HG02588 (cell line): ENCODE data around the gene APOA5.

Source experiments
- ATAC-seq: cut with Tn5 transposase; IDR thresholded peaks from one replicate; pipeline ENCODE4 v1.9.1; 2021; ENCODE audit warnings: mild to moderate bottlenecking, moderate library complexity; ENCODE audit not compliant: unreplicated experiment

The APOA5 gene

DNA sequence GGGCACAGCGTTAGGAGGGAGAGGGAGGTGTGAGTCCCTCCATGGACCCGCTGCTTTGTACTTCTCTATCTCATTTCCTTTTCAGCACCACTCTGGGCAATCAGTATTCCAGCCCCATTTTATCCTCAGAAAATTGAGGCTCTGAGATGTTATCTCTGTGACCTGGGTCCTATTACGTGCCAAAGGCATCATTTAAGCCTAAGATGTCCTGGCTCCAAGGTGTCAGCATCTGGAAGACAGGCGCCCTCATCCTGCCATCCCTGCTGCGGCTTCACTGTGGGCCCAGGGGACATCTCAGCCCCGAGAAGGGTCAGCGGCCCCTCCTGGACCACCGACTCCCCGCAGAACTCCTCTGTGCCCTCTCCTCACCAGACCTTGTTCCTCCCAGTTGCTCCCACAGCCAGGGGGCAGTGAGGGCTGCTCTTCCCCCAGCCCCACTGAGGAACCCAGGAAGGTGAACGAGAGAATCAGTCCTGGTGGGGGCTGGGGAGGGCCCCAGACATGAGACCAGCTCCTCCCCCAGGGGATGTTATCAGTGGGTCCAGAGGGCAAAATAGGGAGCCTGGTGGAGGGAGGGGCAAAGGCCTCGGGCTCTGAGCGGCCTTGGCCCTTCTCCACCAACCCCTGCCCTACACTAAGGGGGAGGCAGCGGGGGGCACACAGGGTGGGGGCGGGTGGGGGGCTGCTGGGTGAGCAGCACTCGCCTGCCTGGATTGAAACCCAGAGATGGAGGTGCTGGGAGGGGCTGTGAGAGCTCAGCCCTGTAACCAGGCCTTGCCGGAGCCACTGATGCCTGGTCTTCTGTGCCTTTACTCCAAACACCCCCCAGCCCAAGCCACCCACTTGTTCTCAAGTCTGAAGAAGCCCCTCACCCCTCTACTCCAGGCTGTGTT lies 37.2 kb upstream of the APOA5 start:
- ATAC-seq = no peak

DNA sequence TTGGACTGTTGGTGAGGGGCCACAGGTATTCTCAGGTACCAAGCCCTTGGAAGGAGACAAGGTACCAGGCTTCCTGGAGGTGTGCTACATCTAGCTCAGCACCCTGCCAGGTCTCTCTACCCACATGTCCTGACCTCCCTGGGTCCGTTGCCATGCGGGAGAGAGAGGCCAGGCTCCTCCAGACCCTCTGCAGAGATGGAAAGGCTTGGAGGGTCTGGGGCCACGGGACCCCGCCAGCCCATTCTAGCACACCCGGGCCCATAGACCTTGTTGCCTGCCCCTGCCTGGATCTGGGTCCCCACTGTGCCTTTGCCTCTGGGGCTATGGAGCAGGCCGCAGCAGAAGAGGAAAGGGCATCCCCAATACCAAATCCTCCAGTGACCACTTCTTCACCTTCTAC lies 35.8 kb upstream of the APOA5 start:
- no peak for ATAC-seq

DNA sequence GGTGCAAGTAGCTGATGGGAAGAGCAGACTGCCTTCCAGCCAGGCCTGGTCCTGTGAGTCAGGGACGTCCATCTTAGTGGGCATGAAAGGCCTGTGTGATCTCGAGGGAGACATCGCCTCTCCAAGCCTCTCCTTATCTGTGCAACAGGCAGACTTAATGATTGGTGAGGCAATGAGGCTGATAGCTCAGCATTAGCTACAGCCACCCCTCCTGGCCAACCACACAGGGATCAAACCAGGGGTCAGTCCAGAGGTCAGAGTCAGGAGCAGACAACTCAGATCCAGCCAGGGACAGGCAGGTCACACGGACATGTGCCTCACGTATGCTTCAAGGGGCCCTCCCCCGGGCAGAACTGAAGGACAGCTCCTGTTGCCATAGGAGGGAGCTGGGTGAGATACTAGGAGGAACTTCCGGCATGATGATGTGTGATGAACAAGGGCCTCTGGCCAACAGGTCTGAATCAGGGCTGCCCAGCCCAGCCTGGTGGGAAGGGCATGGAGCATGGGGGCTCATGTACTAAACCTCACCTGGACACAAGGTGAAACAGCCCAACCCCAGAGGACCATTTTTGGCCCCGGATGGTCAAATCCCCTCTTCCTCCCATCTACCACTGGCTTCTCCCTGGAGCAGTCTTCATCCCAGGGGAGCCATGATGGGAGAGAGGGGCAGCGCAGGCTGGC lies 35.2 kb upstream of the APOA5 start:
- no peak for ATAC-seq

- ATAC-seq = no peak
Measured at GRCh38 chr11:116825854-116826750, 34.4 kb upstream of the APOA5 start.

DNA sequence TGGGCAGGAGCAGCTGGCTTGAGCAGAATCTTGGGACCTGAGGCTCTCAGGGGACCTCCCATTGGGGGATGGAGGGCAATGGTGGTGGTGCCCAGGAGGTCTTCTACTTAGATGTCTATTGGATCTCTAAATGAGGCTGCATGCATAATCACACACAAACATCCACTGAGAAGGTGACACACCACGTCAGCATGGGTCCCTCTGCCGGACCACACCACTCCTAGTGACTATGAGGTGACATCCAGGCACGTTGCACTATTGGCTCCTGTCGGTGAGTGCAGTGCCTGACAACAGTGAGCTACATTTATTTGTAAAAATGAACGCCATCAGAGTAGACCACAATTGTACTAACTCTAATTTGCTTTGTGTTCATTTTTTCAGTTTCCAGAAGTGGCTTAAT lies 33.8 kb upstream of the APOA5 start:
- no peak for ATAC-seq

GRCh38 chr11:116823031-116823843 lies 31.6 kb upstream of the APOA5 start, which contains the start of gene APOA4:
TSS of gene APOA4 (minus strand) at chr11:116823304. CDS start at chr11:116823191, 113 bp downstream.
- no peak for ATAC-seq

- no peak for ATAC-seq
Measured at GRCh38 chr11:116822575-116822974, 30.9 kb upstream of the APOA5 start.

- ATAC-seq = no peak
Measured at GRCh38 chr11:116821050-116821918, 29.6 kb upstream of the APOA5 start.

- no peak for ATAC-seq
Measured at GRCh38 chr11:116819049-116819448, 27.4 kb upstream of the APOA5 start.

- no peak for ATAC-seq
Measured at GRCh38 chr11:116814502-116814901, 22.8 kb upstream of the APOA5 start.

DNA sequence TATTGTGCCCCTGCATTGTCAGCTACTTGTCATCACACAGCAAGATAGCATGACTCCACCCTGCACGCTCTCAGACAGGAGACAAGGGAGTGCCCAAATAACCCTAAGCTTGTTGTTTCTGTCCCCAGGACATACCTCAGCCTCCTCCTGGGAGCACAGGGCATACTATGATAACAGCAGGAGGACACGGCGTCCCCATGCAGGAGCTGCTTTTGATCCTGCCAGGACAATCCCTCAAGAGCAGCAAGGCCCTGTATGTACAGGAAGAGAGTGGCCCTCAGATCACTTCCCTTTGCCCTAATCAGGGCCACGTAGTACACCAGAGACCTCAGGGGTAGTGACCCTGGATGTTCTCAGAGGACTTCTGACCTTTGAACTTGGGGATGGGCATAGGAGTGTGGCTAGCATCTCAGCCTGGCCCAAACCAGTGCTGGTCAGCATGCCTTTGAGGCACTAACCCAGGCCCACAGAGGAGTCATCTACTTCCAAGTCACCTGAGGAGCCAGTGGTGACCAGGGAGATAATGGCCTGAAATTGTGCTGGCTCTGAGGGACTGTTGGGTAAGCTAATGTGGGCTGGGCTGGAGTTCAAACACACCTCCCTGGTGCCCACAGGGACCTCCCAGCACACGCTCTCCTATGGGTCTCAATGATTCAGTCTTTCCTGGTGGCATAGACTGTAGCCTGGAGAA lies 22.2 kb upstream of the APOA5 start:
- no peak for ATAC-seq

- no peak for ATAC-seq
Measured at GRCh38 chr11:116813170-116813569, 21.5 kb upstream of the APOA5 start.

DNA sequence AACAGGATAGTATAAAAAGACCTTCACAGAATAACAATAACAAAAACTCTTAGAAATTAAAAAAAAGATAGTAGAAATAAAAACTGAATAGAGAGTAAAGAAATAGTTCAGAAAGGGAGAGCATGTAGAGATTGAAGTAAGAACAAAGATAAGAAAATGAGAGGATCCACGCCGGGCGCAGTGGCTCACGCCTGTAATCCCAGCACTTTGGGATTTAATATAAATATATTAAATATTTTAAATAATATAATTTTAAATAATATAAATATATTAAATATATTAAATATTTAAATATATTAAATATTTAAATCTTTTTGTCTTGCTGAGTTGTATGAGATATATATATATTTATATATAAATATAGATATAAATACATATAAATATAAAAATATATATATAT lies 20.4 kb upstream of the APOA5 start:
- no peak for ATAC-seq

- ATAC-seq = no peak
Measured at GRCh38 chr11:116811194-116811593, 19.5 kb upstream of the APOA5 start.

GRCh38 chr11:116808262-116809175 lies 16.8 kb upstream of the APOA5 start:
- ATAC-seq = no peak

DNA sequence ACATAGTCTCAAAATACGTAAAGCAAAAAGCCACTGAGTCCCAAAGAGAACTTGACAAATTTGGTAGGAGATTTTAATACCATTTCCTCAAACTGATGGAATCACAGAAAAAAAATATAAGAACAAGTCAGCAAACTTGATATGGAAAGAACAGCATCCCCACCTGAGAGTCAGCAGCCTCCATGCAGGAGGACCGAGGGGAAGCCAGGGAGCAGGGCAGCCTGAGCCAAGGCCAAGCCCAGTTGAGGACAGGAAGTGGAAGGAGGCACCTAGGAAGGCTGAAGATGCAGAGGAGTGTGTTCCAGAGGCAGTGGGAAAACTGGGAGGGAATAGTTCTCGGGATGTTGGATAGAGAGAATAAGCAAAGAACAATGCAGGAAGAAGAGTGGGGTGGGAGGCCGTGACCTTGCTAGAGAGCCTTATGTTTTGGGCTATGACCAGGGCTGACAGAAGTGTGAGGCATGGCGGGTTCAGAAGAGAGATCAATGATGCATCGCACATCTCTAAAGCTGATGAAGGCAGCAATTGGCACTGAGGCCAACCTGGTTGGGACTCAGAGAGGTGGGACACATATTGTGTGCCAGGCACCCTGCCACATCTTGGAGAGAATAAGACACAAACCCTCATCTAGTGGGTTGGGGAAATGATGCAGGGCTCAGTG lies 16.1 kb upstream of the APOA5 start:
- no peak for ATAC-seq

DNA sequence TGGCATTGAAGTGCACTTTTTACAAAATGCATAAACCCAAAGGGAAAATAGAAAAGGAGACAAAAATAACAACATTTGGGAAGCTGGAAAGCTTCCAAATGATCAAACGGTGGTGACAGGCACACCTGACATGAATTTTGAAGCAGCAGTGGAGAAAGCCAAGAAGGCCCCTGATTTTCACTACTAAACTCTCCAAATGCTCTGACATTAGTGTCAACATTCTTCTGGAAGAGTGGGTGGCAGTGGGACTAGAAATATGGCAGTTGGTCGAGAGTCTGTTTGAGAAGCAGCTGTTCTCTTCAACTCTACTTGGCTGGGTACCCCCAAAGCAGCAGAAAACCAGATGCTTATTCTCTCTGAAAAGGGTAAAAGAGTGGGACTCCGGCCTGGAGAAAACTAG lies 12.3 kb upstream of the APOA5 start:
- ATAC-seq = no peak
